SKM-1 (cell line): ENCODE results near the gene RCBTB2.
"Not testable (repeated sequence)": the region's sequence is repeated elsewhere in the genome, so short reads cannot be mapped to it uniquely, and the experiment has no call there.

ENCODE experiments used
- DNase-seq: peaks from one replicate; lab custom pipeline; 2025; ENCODE audit not compliant: unreplicated experiment; lab: John Stamatoyannopoulos, UW

Gene RCBTB2

DNA sequence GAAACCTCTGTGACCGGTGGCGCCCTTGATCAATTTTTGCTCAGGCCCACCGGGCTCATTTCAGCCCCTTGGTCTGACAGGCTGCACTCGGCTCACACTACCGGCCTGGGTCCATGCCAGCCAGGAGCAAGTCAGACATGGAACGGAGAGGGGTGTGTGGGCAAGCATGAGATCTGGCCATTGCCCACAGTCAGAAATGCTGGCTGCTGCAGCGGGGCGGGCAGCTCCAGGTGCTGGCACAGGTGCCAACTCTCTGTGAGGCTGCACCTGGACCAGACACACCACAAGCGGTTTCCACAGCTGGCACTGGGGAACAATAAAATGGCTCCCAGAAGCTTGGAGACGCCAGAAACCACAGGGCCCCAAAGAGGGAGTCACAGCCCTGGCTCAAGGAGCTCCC, 76.3 kb downstream of the RCBTB2 start:
- DNase-seq, result no peak

DNA sequence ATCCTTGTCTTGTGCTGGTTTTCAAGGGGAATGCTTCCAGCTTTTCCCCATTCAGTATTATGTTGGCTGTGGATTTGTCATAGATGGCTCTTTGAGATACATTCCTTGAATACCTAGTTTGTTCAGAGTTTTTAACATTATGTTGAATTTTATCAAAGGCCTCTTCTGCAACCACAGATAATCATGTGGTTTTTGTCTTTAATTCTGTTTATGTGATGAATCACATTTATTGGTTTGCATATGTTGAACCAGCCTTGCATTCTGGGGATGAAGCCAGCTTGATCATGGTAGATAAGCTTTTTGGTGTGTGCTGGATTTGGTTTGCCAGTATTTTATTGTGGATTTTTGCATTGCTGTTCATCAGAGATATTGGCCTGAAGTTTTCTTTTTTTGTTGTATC, 81.7 kb downstream of the RCBTB2 start:
- not testable (repeated sequence) for DNase-seq

DNA sequence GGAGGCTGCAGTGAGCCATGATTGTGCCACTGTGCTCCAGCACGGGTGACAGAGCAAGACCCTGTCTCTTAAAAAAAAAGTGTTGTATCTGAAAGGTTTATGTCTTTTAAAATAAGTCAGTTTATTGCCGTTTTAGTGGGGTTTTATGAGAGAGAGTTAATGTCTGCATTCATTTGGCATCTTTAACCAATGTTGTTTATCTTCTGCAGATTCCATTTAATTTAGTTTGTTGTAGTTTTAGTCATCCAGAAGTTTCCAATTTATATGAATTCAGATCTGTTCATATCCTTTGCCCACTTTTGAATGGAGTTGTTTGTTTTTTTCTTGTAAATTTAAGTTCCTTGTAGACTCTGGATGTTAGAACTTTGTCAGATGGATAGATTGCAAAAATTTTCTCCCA, 83.2 kb downstream of the RCBTB2 start:
- no peak for DNase-seq

DNA sequence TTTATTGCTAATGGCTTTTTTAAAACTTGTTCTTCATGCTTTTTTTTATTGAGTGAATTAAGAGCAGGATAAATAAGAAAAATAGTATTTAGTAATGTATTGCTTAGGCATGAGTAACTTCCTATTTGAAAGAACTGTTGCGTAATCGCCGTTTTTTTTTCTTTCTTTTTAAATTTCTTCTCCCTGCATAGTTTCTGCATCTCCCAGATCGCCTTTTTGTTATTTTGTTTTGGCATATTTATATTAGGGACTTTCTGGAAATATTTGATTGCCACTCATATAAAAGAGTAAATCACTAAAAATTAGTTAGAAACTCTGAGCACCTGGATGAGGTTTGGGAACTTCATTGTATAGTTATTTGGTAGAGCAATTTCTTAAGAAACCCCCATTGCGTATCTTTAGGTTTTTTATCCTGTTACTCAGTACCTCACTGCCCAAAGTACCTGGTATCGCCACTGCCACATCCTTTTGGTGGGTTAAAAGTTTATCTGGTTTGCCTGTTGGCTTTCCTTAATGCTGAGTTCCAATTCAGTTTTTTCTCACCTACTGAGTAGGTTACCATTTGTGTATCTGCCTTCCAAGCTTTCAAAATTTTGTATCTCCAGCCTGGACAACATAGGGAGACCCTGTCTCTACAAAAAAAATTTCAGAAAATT, 83.8 kb downstream of the RCBTB2 start:
- DNase-seq, result peak; percentile 57

DNA sequence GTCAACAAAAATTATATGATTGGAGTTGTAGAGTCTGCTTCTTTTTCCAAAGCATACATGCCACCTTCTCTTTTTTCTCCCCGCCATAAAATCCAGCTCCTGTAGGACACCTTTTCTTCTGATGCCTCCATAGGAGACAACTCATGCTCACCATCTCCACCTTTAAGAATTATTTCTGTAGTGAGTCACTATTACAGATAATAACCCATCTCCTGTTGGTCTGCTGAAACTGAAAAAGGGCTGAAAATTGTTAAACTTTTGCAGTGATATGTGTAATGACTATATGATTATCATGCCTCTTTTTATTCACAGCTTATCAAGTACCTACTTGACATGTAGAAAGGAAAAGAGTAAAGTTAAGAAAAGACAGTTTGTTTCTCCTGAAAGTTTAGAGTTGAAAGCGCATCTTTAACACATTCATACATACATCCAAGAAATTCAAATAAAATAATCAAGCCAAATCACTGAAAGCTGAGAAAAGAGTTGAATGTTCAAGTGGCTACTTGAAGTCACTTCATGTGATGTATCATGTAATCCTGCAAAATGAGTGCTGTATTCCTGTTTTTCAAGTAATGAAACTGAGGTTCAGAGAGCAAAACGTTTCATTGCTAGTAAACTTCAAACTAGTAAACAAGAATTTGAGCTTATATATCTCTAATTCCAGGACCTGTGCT, 84.5 kb downstream of the RCBTB2 start:
- DNase-seq, result no peak

DNA sequence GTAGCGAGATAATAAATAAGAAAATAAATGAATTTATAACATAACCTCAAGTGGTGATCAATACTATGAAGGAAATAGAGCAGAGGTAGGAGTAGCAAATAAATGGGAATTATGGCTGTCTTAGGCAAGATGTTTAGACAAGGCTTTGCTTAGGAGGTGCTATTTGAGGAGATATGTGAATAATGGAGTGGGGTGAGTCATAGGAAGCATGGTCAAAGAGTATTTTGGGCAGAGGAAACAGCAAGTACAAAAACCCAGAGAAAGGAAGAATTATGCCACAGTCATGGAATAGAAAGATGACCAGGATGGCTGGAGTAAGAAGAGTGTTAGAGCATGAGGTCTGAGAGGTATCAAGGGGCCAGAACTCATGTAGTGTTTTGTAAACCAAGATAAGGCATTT, 86.4 kb downstream of the RCBTB2 start:
- no peak for DNase-seq

DNA sequence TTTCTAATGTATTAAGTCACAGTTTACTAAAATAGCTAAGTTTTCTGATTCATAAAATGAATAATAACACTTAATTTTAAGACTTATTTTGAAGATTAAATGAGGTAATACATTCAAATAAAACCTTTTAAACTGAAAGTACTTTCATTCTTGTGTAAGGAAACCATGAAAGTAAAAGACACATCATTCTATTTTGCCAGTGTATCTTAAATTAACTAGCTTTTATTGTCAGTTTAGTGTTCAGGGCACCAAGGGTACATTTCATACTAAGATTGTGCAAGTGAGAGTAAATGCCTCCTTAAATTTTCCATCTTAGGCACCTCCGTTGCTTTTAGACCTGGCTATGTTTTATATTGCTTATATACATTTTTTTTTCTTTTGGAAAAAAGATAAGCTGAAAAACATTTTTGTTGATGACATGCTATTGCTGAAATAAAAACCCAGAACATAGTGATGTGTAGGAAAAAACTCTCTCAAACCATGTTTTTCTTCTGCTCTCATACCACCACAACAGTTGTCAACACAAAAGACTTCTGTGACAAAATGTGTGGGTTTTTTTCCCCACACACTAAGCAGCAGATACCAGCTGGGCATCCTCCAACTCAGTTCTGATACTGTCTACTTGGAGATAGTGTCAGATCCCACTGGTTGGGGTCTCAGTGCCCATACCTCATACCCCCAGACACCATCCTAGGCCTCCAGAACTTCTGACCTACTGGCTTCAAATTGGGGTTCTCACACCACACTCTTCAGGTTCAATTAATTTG, 89.3 kb downstream of the RCBTB2 start:
- DNase-seq, result no peak
